Left renal pelvis (tissue), 4 donors: ENCODE results near the gene RTTN. TPM values are rescaled to one million over a fixed set of nuclear protein-coding genes. Genes with fewer than 3 reads are reported as not detected.

Experiments used
- DNase-seq, 4 donors: peaks; one replicate each; pipeline ENCODE4 v3.0.0-alpha.2; 2013; ENCODE audit warnings: low read depth in 4 of 4, low spot score in 3 of 4
- polyA plus RNA-seq, 4 donors: library from polyadenylated mRNA; unstranded; fragments of 120-200 nt; gene quantifications; one replicate each; pipeline ENCODE4 v1.2.1, GENCODE V29; 2013; ENCODE audit not compliant: insufficient read length in 4 of 4

The RTTN gene
- polyA plus RNA-seq, 4 donors: 15.7 to 18.7 (median 17.7) TPM

- DNase-seq: no peak
Observed at GRCh38 chr18:70219688-70220087, 14.2 kb upstream of the RTTN start.

DNA sequence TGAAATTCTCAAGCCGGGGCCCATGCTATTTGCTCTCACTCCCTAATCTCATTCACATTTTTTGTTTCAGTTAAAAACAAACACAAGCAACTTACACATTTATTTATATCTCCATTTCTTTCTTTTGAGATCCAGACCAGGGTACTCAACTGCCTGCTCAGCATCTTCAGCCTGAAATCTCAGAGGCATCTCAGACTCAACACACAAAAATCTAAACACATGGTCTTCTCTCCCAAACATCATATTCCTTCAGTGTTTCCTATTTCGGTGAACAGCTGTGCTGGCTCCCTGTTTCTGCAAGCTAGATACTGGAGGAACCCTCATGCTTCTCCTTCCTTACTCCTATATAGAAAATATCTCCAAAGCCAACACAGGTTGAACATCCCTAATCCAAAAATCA, 11.3 kb upstream of the RTTN start:
- no peak for DNase-seq

GRCh38 chr18:70207181-70207580, 1.7 kb upstream of the RTTN start:
- DNase-seq: no peak

DNA sequence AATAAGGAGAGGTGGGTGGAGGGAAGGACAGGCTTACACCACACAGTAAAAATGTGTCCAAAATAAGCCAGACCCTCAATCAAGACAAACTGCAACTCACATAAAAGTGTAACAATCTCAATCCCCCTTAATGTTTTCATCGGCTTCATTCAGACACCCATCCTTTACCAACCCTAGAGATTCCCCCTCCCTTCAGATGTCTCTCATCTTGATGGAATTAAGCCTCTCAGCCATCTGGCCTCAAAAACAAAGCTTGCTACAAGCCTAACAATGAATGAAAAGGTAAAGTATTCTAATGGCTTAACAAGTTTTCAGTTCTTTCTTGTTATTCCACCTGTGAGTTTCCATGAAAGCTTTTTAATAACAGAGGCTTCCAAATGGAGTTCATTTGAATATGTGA, 5.2 kb downstream of the RTTN start:
- DNase-seq: no peak

- DNase-seq: no peak
Observed at GRCh38 chr18:70197844-70198243, 7.6 kb downstream of the RTTN start.

GRCh38 chr18:70197026-70197425, 8.5 kb downstream of the RTTN start:
- DNase-seq: no peak

- peak in 2 of 4 donors; percentile 1 to 5 for DNase-seq
Observed at GRCh38 chr18:70195852-70196434, 9.5 kb downstream of the RTTN start.

GRCh38 chr18:70195014-70195614, 10.4 kb downstream of the RTTN start:
- no peak for DNase-seq

- DNase-seq: no peak
Observed at GRCh38 chr18:70194227-70194890, 11.1 kb downstream of the RTTN start.

DNA sequence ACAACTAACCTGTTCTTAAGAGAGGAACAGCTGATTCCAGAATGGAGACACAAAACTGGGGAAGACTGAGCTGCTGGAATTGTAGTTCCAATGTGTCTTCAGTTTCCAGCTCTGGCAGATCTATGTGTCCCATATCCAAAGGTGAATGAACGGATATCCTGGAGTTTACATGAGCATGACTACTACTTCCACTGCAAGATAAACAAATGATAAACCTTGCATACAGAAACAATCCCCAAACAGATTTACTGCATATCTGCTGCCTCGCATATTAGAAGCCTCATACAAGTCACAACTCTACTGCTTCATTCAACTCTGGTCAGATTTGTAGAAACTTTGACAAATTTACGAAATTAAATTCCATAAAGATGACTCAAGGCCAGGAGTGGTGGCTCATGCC, 15.0 kb downstream of the RTTN start:
- no peak for DNase-seq

DNA sequence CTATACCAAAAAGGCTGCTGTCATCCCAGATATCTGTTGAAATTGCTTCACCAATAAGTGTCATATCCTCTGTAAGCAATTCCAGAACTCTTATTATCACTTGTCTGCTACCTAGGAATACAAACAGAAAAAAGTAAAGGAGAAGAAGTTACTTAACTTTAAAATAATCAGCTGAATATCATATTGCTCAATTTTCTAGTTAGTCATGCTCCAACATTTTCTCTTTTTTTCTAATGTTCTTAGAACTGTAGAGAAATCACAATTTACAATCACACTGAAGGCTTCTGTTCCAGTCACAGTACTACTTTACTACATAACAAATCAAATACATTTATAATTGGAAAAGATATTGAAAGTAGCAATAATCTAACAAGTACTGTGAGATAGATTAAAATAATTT, 17.4 kb downstream of the RTTN start:
- DNase-seq: no peak

- no peak for DNase-seq
Observed at GRCh38 chr18:70183441-70183840, 22.0 kb downstream of the RTTN start.

DNA sequence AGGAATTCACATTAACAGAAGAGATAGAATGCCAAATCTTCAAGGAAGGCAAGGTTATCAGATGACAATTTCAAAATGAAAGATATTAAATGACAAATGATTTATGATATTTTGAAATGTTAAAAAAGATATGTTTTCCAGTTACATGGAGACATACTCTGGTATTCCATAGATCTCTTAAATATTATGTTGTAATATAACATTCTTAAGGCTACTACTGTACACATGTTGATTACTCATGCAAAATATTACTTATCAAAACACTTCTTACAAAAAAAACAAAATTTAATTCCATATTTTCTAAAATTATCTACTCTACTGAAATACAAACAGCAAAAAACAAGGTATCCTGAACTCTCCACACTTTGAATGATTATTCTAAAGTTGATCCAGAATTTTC, 22.9 kb downstream of the RTTN start:
- DNase-seq: no peak

DNA sequence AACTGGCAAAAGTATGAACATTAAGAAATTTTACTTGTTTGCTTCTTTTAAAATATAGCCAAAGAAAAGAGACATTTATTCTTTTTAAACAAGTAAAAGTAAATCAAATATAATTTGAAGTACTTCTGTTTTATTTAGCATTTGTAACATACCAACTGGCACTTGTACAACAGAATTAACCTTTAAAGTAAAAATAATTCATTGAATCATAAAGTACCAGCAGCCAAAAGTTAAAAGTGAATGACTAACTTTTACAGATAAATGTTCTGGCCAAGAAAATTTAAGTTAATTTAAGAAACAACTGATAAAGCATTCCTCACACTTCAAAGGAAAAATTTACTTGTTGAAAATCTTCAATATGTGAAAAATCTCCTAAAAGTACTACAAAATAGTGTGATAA, 23.8 kb downstream of the RTTN start:
- DNase-seq: no peak

DNA sequence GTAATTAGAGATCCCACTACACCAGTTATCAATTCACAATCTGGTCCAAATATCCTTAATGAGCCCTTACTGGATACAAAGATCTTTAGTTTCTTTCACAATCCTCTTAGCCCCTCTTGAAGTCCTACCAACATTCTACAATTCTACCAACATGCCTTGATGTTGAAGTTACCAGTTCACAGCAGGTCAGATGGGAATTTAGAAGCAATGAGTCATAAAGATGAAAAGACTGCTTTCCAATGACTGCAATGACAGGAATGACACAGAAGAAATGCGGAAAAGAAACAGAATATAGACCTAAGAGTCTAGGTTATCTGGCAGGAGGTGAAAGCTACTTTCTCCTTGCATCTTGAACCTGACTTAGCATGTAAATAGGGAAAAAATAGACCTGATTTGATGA, 24.5 kb downstream of the RTTN start:
- DNase-seq: no peak

GRCh38 chr18:70176537-70176936, 28.9 kb downstream of the RTTN start:
- DNase-seq: no peak

DNA sequence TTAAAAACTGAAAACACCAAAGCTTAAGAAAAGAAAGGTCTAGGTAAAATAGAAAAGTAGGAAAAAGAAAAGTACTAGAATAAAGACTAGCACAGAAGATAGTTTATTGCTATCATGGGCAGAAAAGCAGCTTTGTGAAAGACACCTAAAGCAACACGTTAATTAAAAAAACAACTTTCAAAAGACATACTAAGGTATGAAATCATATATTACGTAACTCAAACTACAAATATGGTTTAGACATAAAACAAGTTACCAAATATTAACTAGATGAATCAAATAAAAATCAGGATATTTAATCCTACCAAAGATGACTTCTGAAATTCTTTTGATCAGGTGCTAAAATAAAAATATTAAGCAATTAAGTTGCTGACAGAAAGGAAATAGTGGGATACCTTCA, 30.3 kb downstream of the RTTN start:
- no peak for DNase-seq

- no peak for DNase-seq
Observed at GRCh38 chr18:70172225-70172624, 33.3 kb downstream of the RTTN start.

DNA sequence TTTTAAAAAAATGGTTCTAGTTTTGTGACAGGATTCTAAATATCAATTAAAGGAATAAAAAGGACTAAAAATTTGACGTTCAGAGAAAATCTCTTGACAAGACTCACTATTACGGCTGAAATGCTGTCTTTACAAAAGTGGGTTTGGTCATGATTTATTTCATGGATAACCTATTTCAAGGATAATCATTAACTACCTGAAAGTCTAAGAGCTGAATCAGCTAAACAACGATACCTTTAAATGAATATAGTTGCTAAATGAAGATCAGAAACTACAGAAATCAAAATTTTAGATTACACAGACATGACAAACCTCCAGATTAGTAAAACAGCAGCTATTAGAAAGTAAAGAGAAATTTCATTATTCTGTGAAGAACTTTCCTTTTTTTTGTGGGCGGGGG, 35.7 kb downstream of the RTTN start:
- no peak for DNase-seq

- DNase-seq: no peak
Observed at GRCh38 chr18:70166668-70167067, 38.8 kb downstream of the RTTN start.

- no peak for DNase-seq
Observed at GRCh38 chr18:70165936-70166335, 39.6 kb downstream of the RTTN start.

- no peak for DNase-seq
Observed at GRCh38 chr18:70160073-70160678, 45.3 kb downstream of the RTTN start.
